ENCODE measurements around the gene LRRC8A. TPM values are rescaled to one million over a fixed set of nuclear protein-coding genes. Genes with fewer than 3 reads are reported as not detected.

LRRC8A gene
- total and polyA plus RNA-seq, 2 of the 13 experiments (the other 11 are each of a cell fraction or from before 2014, with no cell fraction given) = 16.1 to 40.6 TPM

- TF ChIP-seq, protein P1, sequence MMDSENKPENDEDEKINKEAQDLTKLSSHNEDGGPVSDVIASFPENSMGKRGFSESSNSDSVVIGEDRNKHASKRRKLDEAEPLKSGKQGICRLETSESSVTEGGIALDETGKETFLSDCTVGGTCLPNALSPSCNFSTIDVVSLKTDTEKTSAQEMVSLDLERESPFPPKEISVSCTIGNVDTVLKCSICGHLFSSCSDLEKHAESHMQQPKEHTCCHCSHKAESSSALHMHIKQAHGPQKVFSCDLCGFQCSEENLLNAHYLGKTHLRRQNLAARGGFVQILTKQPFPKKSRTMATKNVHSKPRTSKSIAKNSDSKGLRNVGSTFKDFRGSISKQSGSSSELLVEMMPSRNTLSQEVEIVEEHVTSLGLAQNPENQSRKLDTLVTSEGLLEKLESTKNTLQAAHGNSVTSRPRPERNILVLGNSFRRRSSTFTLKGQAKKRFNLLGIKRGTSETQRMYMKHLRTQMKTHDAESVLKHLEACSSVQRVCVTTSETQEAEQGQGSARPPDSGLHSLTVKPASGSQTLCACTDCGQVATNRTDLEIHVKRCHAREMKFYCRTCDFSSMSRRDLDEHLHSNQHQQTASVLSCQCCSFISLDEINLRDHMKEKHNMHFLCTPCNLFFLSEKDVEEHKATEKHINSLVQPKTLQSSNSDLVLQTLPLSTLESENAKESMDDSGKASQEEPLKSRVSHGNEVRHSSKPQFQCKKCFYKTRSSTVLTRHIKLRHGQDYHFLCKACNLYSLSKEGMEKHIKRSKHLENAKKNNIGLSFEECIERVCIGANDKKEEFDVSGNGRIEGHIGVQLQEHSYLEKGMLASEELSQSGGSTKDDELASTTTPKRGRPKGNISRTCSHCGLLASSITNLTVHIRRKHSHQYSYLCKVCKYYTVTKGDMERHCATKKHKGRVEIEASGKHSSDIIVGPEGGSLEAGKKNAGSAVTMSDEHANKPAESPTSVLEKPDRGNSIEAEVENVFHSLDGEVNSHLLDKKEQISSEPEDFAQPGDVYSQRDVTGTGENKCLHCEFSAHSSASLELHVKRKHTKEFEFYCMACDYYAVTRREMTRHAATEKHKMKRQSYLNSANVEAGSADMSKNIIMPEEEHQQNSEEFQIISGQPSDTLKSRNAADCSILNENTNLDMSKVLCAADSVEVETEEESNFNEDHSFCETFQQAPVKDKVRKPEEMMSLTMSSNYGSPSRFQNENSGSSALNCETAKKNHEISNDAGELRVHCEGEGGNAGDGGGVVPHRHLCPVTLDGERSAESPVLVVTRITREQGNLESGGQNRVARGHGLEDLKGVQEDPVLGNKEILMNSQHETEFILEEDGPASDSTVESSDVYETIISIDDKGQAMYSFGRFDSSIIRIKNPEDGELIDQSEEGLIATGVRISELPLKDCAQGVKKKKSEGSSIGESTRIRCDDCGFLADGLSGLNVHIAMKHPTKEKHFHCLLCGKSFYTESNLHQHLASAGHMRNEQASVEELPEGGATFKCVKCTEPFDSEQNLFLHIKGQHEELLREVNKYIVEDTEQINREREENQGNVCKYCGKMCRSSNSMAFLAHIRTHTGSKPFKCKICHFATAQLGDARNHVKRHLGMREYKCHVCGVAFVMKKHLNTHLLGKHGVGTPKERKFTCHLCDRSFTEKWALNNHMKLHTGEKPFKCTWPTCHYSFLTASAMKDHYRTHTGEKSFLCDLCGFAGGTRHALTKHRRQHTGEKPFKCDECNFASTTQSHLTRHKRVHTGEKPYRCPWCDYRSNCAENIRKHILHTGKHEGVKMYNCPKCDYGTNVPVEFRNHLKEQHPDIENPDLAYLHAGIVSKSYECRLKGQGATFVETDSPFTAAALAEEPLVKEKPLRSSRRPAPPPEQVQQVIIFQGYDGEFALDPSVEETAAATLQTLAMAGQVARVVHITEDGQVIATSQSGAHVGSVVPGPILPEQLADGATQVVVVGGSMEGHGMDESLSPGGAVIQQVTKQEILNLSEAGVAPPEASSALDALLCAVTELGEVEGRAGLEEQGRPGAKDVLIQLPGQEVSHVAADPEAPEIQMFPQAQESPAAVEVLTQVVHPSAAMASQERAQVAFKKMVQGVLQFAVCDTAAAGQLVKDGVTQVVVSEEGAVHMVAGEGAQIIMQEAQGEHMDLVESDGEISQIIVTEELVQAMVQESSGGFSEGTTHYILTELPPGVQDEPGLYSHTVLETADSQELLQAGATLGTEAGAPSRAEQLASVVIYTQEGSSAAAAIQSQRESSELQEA (CRISPR knock-in tag; IDR thresholded peaks at IDR 0.05; ENCODE audit: not compliant biosample characterization) = no peak
- TF ChIP-seq SRF (IDR thresholded peaks at IDR 0.05; ENCODE audit: low read depth, low read length) (no peak), SP2 (CRISPR knock-in tag; IDR thresholded peaks at IDR 0.05) (no peak), ELF3 (CRISPR knock-in tag; IDR thresholded peaks at IDR 0.05) (peak; percentile 80), SRSF1 (optimal IDR thresholded peaks at IDR 0.05; ENCODE audit: low read depth, low read length) (no peak), CBFB (CRISPR knock-in tag; IDR thresholded peaks at IDR 0.05) (no peak), ZNF280D (CRISPR knock-in tag; IDR thresholded peaks at IDR 0.05) (no peak), THAP8 (CRISPR knock-in tag; IDR thresholded peaks at IDR 0.05; ENCODE audit: borderline replicate concordance) (no peak), SALL2 (CRISPR knock-in tag; IDR thresholded peaks at IDR 0.05) (no peak), MEIS1 (CRISPR knock-in tag; IDR thresholded peaks at IDR 0.05; ENCODE audit: borderline replicate concordance) (peak; percentile 34; the same call in 1 of the 2 replicates), POLR2A (IDR thresholded peaks at IDR 0.05; ENCODE audit: insufficient read depth in 1 of 2, low read depth in 2 of 2, low read length in 2 of 2) (no peak), FOXC1 (CRISPR knock-in tag; IDR thresholded peaks at IDR 0.05; ENCODE audit: borderline replicate concordance) (no peak; the same call in 1 of the 2 replicates), ATF4 (CRISPR knock-in tag; IDR thresholded peaks at IDR 0.05) (0 out of 4 replicates have a peak, but pooled peaks of 1 of the 2 experiments have one; percentile 48)
- TF ChIP-seq, protein P2, sequence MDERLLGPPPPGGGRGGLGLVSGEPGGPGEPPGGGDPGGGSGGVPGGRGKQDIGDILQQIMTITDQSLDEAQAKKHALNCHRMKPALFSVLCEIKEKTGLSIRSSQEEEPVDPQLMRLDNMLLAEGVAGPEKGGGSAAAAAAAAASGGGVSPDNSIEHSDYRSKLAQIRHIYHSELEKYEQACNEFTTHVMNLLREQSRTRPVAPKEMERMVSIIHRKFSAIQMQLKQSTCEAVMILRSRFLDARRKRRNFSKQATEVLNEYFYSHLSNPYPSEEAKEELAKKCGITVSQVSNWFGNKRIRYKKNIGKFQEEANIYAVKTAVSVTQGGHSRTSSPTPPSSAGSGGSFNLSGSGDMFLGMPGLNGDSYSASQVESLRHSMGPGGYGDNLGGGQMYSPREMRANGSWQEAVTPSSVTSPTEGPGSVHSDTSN (CRISPR knock-in tag; IDR thresholded peaks at IDR 0.05) = no peak
Observed at GRCh38 chr9:128917151-128917849, 35.4 kb downstream of the LRRC8A start (continued).
